A673 (cell line): ENCODE results near the gene CLIC5.

Experiments used
- CTCF ChIP-seq: fragments of 300-800, 200-600 bp; sonication (generic); conservative IDR thresholded peaks from 2 replicates; pipeline ENCODE4 v1.5.1; 2017; ENCODE audit warnings: low read depth, mild to moderate bottlenecking, antibody characterized with exemption, low read length, moderate library complexity, mixed read lengths
- EZH2 ChIP-seq: fragments of 200-600 bp; sonication (generic); IDR thresholded peaks from 2 replicates; pipeline ENCODE4 v1.6.1; 2017; ENCODE audit warnings: borderline replicate concordance, low read depth, mild to moderate bottlenecking, mixed read lengths, antibody characterized with exemption, low read length; ENCODE audit not compliant: poor library complexity, severe bottlenecking

- no peak for TF ChIP-seq CTCF
- TF ChIP-seq EZH2 = no peak
Observed at GRCh38 chr6:45858691-45859090, 157.0 kb downstream of the CLIC5 start.
